Endothelial cell of umbilical vein (primary cell): ENCODE measurements around the gene TRAPPC2L. TPM values are rescaled to one million over a fixed set of nuclear protein-coding genes. Genes with fewer than 3 reads are reported as not detected.

Source experiments
- BruUV-seq: library from RNA; stranded (reverse); fragments of 400-500 nt; replicated peaks from 2 replicates; lab custom pipeline; 2021; lab: Mats Ljungman, UMichigan
- CTCF ChIA-PET: fragments of 300-600, 350-600 bp; sonication (Branson Sonifier 250); formaldehyde crosslinking; loops from one replicate; lab custom pipeline; 2021; ENCODE audit warnings: antibody characterized with exemption, inconsistent platforms; lab: Charles Lee
- POLR2A ChIA-PET: fragments of 300-600, 350-600 bp; sonication (Branson Sonifier 250); formaldehyde crosslinking; loops from one replicate; lab custom pipeline; 2021; ENCODE audit warnings: antibody characterized with exemption, inconsistent platforms; lab: Charles Lee
- DNase-seq: peaks from one replicate; pipeline ENCODE4 v3.0.0-alpha.2; 2011; ENCODE audit warnings: low read depth, low spot score
- FAIRE-seq: peaks from 2 replicates; lab custom pipeline; 2011; peaks lifted over from hg19 to GRCh38; lab: Jason Lieb, UNC
- H2AFZ ChIP-seq: 2 replicates; pipeline ENCODE4 v1.6.0; 2012; ENCODE audit warnings: low read depth, low read length, control low read depth, inconsistent platforms
- H3K27ac ChIP-seq: 2 replicates; pipeline ENCODE4 v1.5.1; 2011; ENCODE audit warnings: low read depth, mild to moderate bottlenecking, control low read depth, low read length, moderate library complexity; ENCODE audit not compliant: insufficient read depth
- H3K27me3 ChIP-seq, 2 experiments: 2 replicates each; pipeline versions ENCODE4 v1.6.0 to v1.6.1; 2011; ENCODE audit warnings: low read length in 2 of 2, mixed read lengths in 1 of 2; ENCODE audit not compliant: control insufficient read depth in 2 of 2, insufficient read depth in 2 of 2
- H3K36me3 ChIP-seq, 2 experiments: 2 replicates in 1 of 2; 3 replicates in 1 of 2; pipeline ENCODE4 v1.5.1; 2011; ENCODE audit warnings: low read length in 2 of 2, mild to moderate bottlenecking in 1 of 2, moderate library complexity in 1 of 2; ENCODE audit not compliant: control insufficient read depth in 2 of 2, insufficient read depth in 2 of 2; ENCODE audit errors: extremely low read depth in 1 of 2
- H3K4me1 ChIP-seq: 3 replicates; pipeline ENCODE4 v1.5.1; 2011; ENCODE audit warnings: mild to moderate bottlenecking, low read length; ENCODE audit not compliant: control insufficient read depth, insufficient read depth; ENCODE audit errors: extremely low read depth
- H3K4me2 ChIP-seq: 2 replicates; pipeline ENCODE4 v1.6.1; 2011; ENCODE audit warnings: low read length, control low read depth, mixed read lengths; ENCODE audit not compliant: insufficient read depth
- H3K4me3 ChIP-seq, 3 experiments: fragments of 200-600 bp in 1 of 3; sonication (generic), shearing (Covaris generic) in 1 of 3; replicated peaks in 1 of 3; 2 replicates each; pipeline ENCODE4 v1.5.1; 2011 to 2016; ENCODE audit warnings: control low read depth in 3 of 3, low read length in 3 of 3, mild to moderate bottlenecking in 2 of 3, inconsistent platforms in 1 of 3, low read depth in 1 of 3, moderate library complexity in 1 of 3; ENCODE audit not compliant: insufficient read depth in 1 of 3
- H3K79me2 ChIP-seq: 2 replicates; pipeline ENCODE4 v1.6.0; 2012; ENCODE audit warnings: low read length, inconsistent platforms; ENCODE audit not compliant: control insufficient read depth, insufficient read depth
- H3K9ac ChIP-seq: replicated peaks from 2 replicates; pipeline ENCODE3; 2011; ENCODE audit warnings: low read length, control low read depth; ENCODE audit not compliant: insufficient read depth; ENCODE audit errors: extremely low read depth
- H3K9me1 ChIP-seq: replicated peaks from 3 replicates; pipeline ENCODE4 v1.6.0; 2011; ENCODE audit warnings: mild to moderate bottlenecking, low read length; ENCODE audit not compliant: control insufficient read depth, insufficient read depth; ENCODE audit errors: extremely low read depth
- H3K9me3 ChIP-seq: replicated peaks from 2 replicates; pipeline ENCODE4 v1.5.1; 2012; ENCODE audit warnings: low read length, inconsistent platforms; ENCODE audit not compliant: control insufficient read depth, insufficient read depth
- H4K20me1 ChIP-seq: replicated peaks from 2 replicates; pipeline ENCODE3; 2011; ENCODE audit warnings: mild to moderate bottlenecking, low read length; ENCODE audit not compliant: control insufficient read depth, insufficient read depth; ENCODE audit errors: extremely low read depth
- CTCF ChIP-seq, 2 donors: IDR thresholded peaks; 1 replicate in 1 of 2; 2 replicates in 1 of 2; pipeline ENCODE4 v1.5.1; 2011; ENCODE audit warnings: low read length in 2 of 2, mild to moderate bottlenecking in 2 of 2, moderate library complexity in 2 of 2, control low read depth in 1 of 2, inconsistent platforms in 1 of 2, low read depth in 1 of 2; ENCODE audit not compliant: insufficient read depth in 1 of 2; ENCODE audit errors: extremely low read depth in 1 of 2
- EZH2 ChIP-seq: IDR thresholded peaks from 2 replicates; pipeline ENCODE4 v1.6.1; 2012; ENCODE audit warnings: borderline replicate concordance, low read depth, mild to moderate bottlenecking, moderate library complexity, low read length, inconsistent platforms; ENCODE audit not compliant: severe bottlenecking
- FOS ChIP-seq: IDR thresholded peaks from 2 replicates; pipeline ENCODE4 v1.6.1; 2011; ENCODE audit warnings: mild to moderate bottlenecking, low read length, moderate library complexity, borderline replicate concordance; ENCODE audit not compliant: insufficient read depth
- GATA2 ChIP-seq: IDR thresholded peaks from 2 replicates; pipeline ENCODE4 v1.7.0; 2011; ENCODE audit warnings: low read depth, mild to moderate bottlenecking, moderate library complexity, mixed read lengths, low read length; ENCODE audit not compliant: insufficient read length, insufficient read depth
- JUN ChIP-seq: IDR thresholded peaks from 2 replicates; pipeline ENCODE4 v1.6.1; 2011; ENCODE audit warnings: borderline replicate concordance, low read depth; ENCODE audit not compliant: insufficient read length, insufficient read depth
- MYC ChIP-seq: IDR thresholded peaks from one replicate; pipeline ENCODE4 v1.6.1; 2011; ENCODE audit warnings: mild to moderate bottlenecking, low read depth, low read length
- POLR2AphosphoS5 ChIP-seq: IDR thresholded peaks from 2 replicates; pipeline ENCODE4 v1.6.1; 2012; ENCODE audit warnings: low read depth, mild to moderate bottlenecking, control low read depth, low read length, moderate library complexity; ENCODE audit not compliant: insufficient read depth
- dilution Hi-C: fragments of 300-500 bp; cut with MboI; formaldehyde crosslinking; loops from one replicate; pipeline ENCODE4 v1.15.0; 2019; ENCODE audit warnings: low sequenced_read_pairs; ENCODE audit not compliant: extremely low pct_ligation_motif_present
- intact Hi-C: fragments of 100-400 bp; cut with micrococcal nuclease; formaldehyde crosslinking; loops from one replicate; pipeline ENCODE4 v1.10.0; 2022
- polyA plus RNA-seq, 4 experiments: library from polyadenylated mRNA; depleted of rRNA in 3 of 4; stranded (reverse) in 3 of 4; unstranded in 1 of 4; fragments of >200 nt; gene quantifications; 2 replicates each; pipeline versions ENCODE4 v1.2.1 to v1.2.3, GENCODE V29; 2011 to 2012; ENCODE audit warnings: missing spikeins in 1 of 4
- total RNA-seq: library from RNA; stranded (reverse); gene quantifications from 2 replicates; pipeline ENCODE4 v1.2.3, GENCODE V29; 2021
- TF ChIP-seq, protein P1 (sequence below): IDR thresholded peaks from 2 replicates; pipeline ENCODE4 v1.6.1; 2011; ENCODE audit not compliant: insufficient read depth, insufficient read length

The TRAPPC2L gene
- total and polyA plus RNA-seq, 2 donors (not counting 3 experiments of a cell fraction or from before 2014, with no cell fraction given) = 61.9 to 131 TPM

DNA sequence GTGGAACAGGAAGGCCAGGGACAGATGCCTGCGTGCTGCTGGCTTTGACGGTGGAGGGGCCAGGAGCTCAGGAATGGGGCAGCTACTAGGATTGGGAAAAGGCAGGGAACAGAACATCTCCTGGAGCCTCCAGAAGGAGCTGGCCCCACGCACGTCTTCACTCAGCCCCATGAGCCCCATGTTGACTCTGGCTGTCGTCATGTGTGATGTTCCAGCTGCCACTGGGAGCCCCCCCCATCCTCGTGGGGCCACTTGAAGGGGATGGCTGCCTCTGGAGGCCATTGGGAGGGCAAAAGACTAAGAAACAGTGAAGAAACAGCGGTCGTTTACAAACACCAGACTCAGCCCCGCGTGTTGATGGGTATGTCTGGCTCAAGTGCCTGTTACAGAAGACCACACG lies 26.7 kb upstream of the TRAPPC2L start:
- FAIRE-seq (no peak), DNase-seq (no peak)
- H3K4me3 ChIP-seq = no peak overlapping the region
- H3K9ac ChIP-seq = no peak overlapping the region
- no peaks in the 10 kb centered on the region for H3K9me3 ChIP-seq
- ChIA-PET POLR2A (interaction anchor here (0.6 kb wide), 1 partner anchor 326 kb away, joined by 3 read pairs; no protein-coding TSS in a partner anchor), CTCF (no interaction called here)
- dilution Hi-C loops = no loop called here
- peaks cover 0 to 3% of the 10 kb centered on the region in 2 experiments for H3K36me3 ChIP-seq
- no peak overlapping the region for H2AFZ ChIP-seq
- H3K4me1 ChIP-seq = no peaks in the 10 kb centered on the region
- no peak overlapping the region for H3K4me2 ChIP-seq
- intact Hi-C loops = no loop called here
- H3K27ac ChIP-seq = no peak overlapping the region
- TF ChIP-seq JUN = no peak
- TF ChIP-seq GATA2 = no peak
- no peaks in the 10 kb centered on the region for H3K79me2 ChIP-seq
- no peaks in the 10 kb centered on the region for H3K27me3 ChIP-seq
- H4K20me1 ChIP-seq = no peaks in the 10 kb centered on the region
- no TSS peak for BruUV-seq
- H3K9me1 ChIP-seq = no peaks in the 10 kb centered on the region

GRCh38 chr16:88830783-88831182 lies 26.1 kb upstream of the TRAPPC2L start:
- Histone ChIP-seq H3K4me3 (no peak overlapping the region), H4K20me1 (no peaks in the 10 kb centered on the region), H3K9ac (no peak overlapping the region), H3K9me3 (no peaks in the 10 kb centered on the region), H3K9me1 (no peaks in the 10 kb centered on the region), H3K4me1 (no peaks in the 10 kb centered on the region), H2AFZ (no peak overlapping the region), H3K27me3 (no peaks in the 10 kb centered on the region), H3K4me2 (no peak overlapping the region), H3K36me3 (peaks cover 0 to 3% of the 10 kb centered on the region in 2 experiments), H3K27ac (no peak overlapping the region), H3K79me2 (no peaks in the 10 kb centered on the region)
- DNase-seq (no peak), FAIRE-seq (no peak)
- dilution Hi-C loops (no loop called here), intact Hi-C loops (no loop called here)
- TF ChIP-seq MYC = no peak
- TF ChIP-seq JUN = no peak
- no peak for TF ChIP-seq FOS
- TF ChIP-seq POLR2AphosphoS5 = no peak
- TF ChIP-seq, protein P1, sequence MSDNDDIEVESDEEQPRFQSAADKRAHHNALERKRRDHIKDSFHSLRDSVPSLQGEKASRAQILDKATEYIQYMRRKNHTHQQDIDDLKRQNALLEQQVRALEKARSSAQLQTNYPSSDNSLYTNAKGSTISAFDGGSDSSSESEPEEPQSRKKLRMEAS = no peak
- no peak for TF ChIP-seq GATA2
- TF ChIP-seq CTCF (IDR thresholded peaks at IDR 0.05; ENCODE audit: extremely low read depth in 1 of 2, insufficient read depth in 1 of 2, low read depth in 1 of 2, low read length in 2 of 2) = no peak
- TF ChIP-seq EZH2 = no peak
- POLR2A ChIA-PET = no interaction called here
- no TSS peak for BruUV-seq
- CTCF ChIA-PET = no interaction called here
